ENCODE data around the gene RPL36A. TPM values are rescaled to one million over a fixed set of nuclear protein-coding genes. Genes with fewer than 3 reads are reported as not detected.

The RPL36A gene
- total RNA-seq, 4 donors from 2014 or later, result 706 to 2,007 (median 1,553) TPM

DNA sequence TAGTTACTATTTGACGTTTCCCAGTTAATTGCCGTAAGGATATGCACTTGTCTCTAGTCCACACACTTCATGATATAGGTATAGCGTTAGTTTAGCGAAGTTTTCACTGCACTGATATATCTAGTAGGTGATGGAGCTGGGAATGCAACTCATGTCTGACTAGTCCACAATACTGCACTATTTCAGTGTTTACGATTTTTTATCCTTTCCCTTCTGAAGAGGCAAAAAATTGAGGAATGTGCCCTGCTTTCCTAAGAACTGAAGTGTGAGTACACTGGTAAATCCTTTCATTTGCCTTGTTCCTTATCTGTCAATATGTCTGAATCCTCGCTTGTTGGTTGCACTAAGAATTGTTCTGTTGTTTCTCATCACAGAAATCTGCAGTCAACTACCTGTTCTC, 1.0 kb downstream of the RPL36A start:
- 22 to 50% methylated on average over 5 to 6 of the region's 6 CpGs for WGBS, 2 donors
- H3K36me3 ChIP-seq, result peaks cover 0 to 11% (median 0%) of the 10 kb centered on the region in 3 donors
- H3K27me3 ChIP-seq, result no peaks in the 10 kb centered on the region
- H3K4me1 ChIP-seq, result peaks cover 0 to 14% (median 7%) of the 10 kb centered on the region in 3 donors
- intact Hi-C loops (cut with DNase I), result no loop called here
- H3K4me3 ChIP-seq, result peak overlapping the region; percentile 44 to 70 (median 58)
- no peak for DNase-seq
- peak overlapping the region; percentile 75 to 86 (median 84) for H3K27ac ChIP-seq
- no peak for TF ChIP-seq POLR2A (IDR thresholded peaks at IDR 0.05)
- TF ChIP-seq, protein P1, sequence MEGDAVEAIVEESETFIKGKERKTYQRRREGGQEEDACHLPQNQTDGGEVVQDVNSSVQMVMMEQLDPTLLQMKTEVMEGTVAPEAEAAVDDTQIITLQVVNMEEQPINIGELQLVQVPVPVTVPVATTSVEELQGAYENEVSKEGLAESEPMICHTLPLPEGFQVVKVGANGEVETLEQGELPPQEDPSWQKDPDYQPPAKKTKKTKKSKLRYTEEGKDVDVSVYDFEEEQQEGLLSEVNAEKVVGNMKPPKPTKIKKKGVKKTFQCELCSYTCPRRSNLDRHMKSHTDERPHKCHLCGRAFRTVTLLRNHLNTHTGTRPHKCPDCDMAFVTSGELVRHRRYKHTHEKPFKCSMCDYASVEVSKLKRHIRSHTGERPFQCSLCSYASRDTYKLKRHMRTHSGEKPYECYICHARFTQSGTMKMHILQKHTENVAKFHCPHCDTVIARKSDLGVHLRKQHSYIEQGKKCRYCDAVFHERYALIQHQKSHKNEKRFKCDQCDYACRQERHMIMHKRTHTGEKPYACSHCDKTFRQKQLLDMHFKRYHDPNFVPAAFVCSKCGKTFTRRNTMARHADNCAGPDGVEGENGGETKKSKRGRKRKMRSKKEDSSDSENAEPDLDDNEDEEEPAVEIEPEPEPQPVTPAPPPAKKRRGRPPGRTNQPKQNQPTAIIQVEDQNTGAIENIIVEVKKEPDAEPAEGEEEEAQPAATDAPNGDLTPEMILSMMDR (IDR thresholded peaks at IDR 0.05), result no peak
- H3K9me3 ChIP-seq, result no peaks in the 10 kb centered on the region

DNA sequence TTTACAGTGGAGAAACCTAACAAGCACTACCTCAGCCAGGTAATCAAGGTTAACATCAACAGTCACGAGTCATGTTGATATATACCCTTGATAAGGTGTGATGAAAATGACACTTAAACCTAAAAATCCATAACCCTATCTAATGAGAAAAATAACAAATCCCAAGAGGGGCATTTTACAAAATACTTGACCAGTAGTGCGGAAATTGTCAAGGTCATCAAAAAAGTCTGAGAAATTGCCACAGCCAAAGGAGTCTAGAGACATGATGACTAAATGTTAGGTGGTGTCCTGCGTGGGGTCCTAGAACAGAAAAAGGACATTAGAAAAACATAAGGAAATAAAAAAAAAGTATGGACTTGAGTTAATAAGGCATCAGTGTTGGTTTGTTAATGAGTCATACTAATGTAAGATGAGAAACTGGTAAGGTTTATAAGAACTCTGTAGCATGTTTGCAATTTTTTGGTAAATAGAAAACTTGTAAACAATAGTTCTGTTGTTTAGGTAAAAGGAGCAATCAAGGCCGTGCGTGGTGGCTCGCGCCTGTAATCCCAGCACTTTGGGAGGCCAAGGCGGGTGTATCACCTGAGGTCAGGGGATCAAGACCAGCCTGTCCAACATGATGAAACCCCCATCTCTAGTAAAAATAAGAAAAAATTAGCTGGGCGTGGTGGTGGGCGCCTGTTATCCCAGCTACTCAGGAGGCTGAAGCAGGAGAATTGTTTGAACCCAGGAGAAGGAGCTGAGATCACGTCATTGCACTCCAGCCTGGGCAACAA, 2.9 kb downstream of the RPL36A start:
- Histone ChIP-seq H3K36me3 (peaks cover 0 to 11% (median 0%) of the 10 kb centered on the region in 3 donors), H3K27me3 (no peaks in the 10 kb centered on the region), H3K4me1 (peaks cover 0 to 21% (median 7%) of the 10 kb centered on the region in 3 donors), H3K4me3 (no peak overlapping the region), H3K9me3 (no peaks in the 10 kb centered on the region), H3K27ac (no peak overlapping the region)
- 79 to 80% methylated on average over 11 of the region's 11 CpGs for WGBS, 2 donors
- TF ChIP-seq POLR2A (IDR thresholded peaks at IDR 0.05), result no peak
- TF ChIP-seq, protein P1 (IDR thresholded peaks at IDR 0.05), result no peak
- no peak for DNase-seq
- intact Hi-C loops (cut with DNase I), result no loop called here

DNA sequence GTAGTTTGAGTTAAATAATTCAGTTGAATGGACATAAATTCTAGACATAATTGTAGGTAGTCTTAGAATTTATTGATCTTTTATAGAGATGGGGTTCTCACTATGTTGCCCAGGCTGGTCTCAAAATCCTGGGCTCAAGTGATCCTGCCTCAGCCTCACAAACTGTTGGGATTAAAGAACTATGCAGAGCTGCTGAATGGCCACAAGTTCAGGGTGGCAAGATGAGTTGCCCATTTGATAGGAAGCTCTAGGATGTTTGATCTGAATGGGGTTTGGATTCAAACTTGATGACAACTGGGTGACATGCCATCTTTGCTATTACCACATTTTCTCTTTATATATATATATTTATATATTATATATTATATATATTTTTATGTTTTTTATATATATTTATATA, 3.6 kb downstream of the RPL36A start:
- no peaks in the 10 kb centered on the region for H3K27me3 ChIP-seq
- no peak overlapping the region for H3K27ac ChIP-seq
- peaks cover 0 to 21% (median 7%) of the 10 kb centered on the region in 3 donors for H3K4me1 ChIP-seq
- H3K9me3 ChIP-seq, result no peaks in the 10 kb centered on the region
- TF ChIP-seq, protein P1 (IDR thresholded peaks at IDR 0.05), result no peak
- TF ChIP-seq POLR2A (IDR thresholded peaks at IDR 0.05), result no peak
- no peak overlapping the region for H3K4me3 ChIP-seq
- peaks cover 0 to 11% (median 0%) of the 10 kb centered on the region in 3 donors for H3K36me3 ChIP-seq
- no peak for DNase-seq
- intact Hi-C loops (cut with DNase I), result no loop called here

DNA sequence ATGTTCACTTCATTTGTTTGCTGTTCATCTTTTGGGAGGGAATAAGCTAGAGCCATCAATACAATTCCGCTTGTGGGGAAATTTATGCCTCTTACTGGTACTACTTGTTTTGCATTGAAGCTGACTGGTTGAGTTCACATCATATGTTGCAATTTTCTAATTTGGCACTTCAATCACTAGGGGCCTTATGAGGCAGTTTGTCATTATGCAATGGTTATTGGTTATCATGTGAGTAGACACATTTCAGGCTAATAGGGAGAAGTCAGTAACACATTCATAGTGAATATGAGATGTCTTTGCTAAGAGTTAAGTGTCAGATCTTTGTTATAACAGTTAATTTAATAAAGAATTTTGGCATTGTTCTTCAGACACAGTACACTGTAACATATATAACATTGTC, 5.0 kb downstream of the RPL36A start:
- TF ChIP-seq POLR2A (IDR thresholded peaks at IDR 0.05), result no peak
- TF ChIP-seq, protein P1 (IDR thresholded peaks at IDR 0.05), result no peak
- WGBS, 2 donors, result 63 to 74% methylated on average over 1 of the region's 1 CpG
- peaks cover 0 to 21% (median 7%) of the 10 kb centered on the region in 3 donors for H3K4me1 ChIP-seq
- DNase-seq, result no peak
- no peak overlapping the region for H3K27ac ChIP-seq
- peaks cover 0 to 20% (median 0%) of the 10 kb centered on the region in 3 donors for H3K36me3 ChIP-seq
- H3K4me3 ChIP-seq, result no peak overlapping the region
- no peaks in the 10 kb centered on the region for H3K9me3 ChIP-seq
- H3K27me3 ChIP-seq, result no peaks in the 10 kb centered on the region
- intact Hi-C loops (cut with DNase I), result no loop called here

DNA sequence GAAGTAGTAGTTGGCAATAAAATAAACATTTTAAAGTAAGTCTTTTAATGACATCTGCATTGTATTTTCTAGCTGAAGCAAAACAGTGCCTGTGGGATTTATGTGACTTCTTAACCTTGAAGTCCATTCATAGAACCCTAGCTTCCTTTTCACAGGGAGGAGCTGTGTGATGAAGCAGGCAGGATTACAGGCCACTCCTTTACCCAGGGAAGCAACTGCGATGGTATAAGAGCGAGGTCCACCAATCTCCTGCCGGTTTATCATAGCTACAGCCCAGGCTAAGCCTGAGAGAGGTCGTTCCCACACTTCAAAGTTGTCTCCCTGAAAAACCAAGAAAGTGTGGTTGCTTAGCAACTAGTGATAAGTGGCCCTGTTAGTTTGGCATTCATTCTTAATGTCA, 7.0 kb downstream of the RPL36A start:
- intact Hi-C loops (cut with DNase I), result no loop called here
- WGBS, 2 donors, result 54 to 56% methylated on average over 4 of the region's 4 CpGs
- Histone ChIP-seq H3K36me3 (peaks cover 0 to 29% (median 0%) of the 10 kb centered on the region in 3 donors), H3K9me3 (no peaks in the 10 kb centered on the region), H3K4me1 (peaks cover 0 to 7% (median 0%) of the 10 kb centered on the region in 3 donors), H3K4me3 (no peak overlapping the region), H3K27ac (peak overlapping the region in 1 of 4 donors; percentile 3), H3K27me3 (no peaks in the 10 kb centered on the region)
- TF ChIP-seq, protein P1 (IDR thresholded peaks at IDR 0.05), result no peak
- TF ChIP-seq POLR2A (IDR thresholded peaks at IDR 0.05), result no peak
- no peak for DNase-seq

All from esophagus squamous epithelium (tissue), 5 donors.